ENCODE results near the gene ZNF516.
A peak's percentile ranks its signal among the peaks of the same experiment; 100 is the strongest.

The ZNF516 gene

GRCh38 chr18:76498064-76498463 is 3.0 kb upstream of the ZNF516 start:
- H3K4me3 ChIP-seq (ENCODE audit: insufficient read depth, low read depth, low read length, poor library complexity, severe bottlenecking) = no peak overlapping the region
- H3K27ac ChIP-seq (ENCODE audit: insufficient read depth, low read length, poor library complexity, severe bottlenecking) = no peak overlapping the region
- no peak for DNase-seq
- no peaks in the 10 kb centered on the region for H3K9me3 ChIP-seq (ENCODE audit: control insufficient read depth, low read length)
- H3K36me3 ChIP-seq (ENCODE audit: control insufficient read depth, insufficient read depth, low read length) = no peaks in the 10 kb centered on the region
- peaks cover 6% of the 10 kb centered on the region for H3K27me3 ChIP-seq (replicated peaks; ENCODE audit: control insufficient read depth, insufficient read depth, low read length, poor library complexity, severe bottlenecking)
- H3K4me1 ChIP-seq (ENCODE audit: control insufficient read depth, insufficient read depth, low read length, poor library complexity, severe bottlenecking) = peaks cover 14% of the 10 kb centered on the region

DNA sequence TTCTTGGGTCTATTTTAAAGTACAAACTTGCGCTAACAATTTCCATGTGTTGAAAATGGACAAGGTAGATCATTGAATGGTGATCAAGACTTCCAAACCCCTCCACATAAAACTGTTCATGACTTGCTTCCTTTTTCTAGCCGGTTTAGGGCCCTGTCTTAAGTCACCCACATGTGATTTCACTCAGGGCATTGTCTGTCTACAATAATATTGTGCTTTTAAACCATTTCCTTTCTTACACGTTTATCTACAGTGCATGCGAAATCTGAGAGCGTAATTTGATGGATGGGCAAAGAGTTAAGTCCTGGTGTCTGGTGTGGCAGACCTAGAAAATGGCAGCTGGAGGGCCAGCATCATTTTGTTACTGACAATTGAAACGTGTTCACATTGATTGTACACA is 2.0 kb upstream of the ZNF516 start:
- no peak overlapping the region for H3K4me3 ChIP-seq (ENCODE audit: insufficient read depth, low read depth, low read length, poor library complexity, severe bottlenecking)
- DNase-seq = no peak
- H3K4me1 ChIP-seq (ENCODE audit: control insufficient read depth, insufficient read depth, low read length, poor library complexity, severe bottlenecking) = peaks cover 14% of the 10 kb centered on the region
- no peaks in the 10 kb centered on the region for H3K36me3 ChIP-seq (ENCODE audit: control insufficient read depth, insufficient read depth, low read length)
- H3K27me3 ChIP-seq (replicated peaks; ENCODE audit: control insufficient read depth, insufficient read depth, low read length, poor library complexity, severe bottlenecking) = peaks cover 6% of the 10 kb centered on the region
- no peaks in the 10 kb centered on the region for H3K9me3 ChIP-seq (ENCODE audit: control insufficient read depth, low read length)
- no peak overlapping the region for H3K27ac ChIP-seq (ENCODE audit: insufficient read depth, low read length, poor library complexity, severe bottlenecking)

DNA sequence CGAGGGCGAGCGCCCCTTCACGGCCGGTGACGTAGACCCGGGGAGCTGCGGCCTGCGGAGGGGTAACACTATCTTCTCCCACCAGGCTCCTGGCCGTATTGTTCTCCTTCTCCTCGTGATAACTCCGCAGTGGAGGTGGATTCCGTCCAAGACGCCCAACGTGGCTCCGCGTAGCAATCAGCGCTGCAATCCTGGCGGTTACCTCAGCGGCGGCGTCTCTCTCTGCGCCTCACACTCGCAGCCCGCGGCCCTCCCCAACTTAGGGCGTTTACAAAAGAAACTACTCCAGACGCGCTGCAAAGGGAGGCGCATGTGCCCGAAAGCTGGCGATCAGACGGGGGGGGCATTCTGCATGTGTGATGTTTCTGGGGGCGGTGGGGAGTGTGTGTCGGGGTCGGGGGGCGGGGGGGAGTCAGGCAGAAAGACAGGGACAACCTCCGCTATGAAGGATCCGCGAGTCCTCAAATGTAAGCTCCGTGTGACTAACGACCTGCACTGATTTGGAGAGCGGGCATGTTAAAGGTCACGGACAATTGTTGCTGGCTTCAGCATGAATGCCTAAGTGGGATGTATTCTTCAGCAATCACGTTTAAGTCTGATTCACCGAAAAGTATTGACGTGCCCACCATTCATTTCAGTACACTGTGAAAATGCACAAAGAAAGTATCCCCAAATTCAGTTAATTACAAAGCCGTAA is 1.3 kb upstream of the ZNF516 start:
- Histone ChIP-seq H3K9me3 (ENCODE audit: control insufficient read depth, low read length) (no peaks in the 10 kb centered on the region), H3K4me3 (ENCODE audit: insufficient read depth, low read depth, low read length, poor library complexity, severe bottlenecking) (no peak overlapping the region), H3K4me1 (ENCODE audit: control insufficient read depth, insufficient read depth, low read length, poor library complexity, severe bottlenecking) (peaks cover 14% of the 10 kb centered on the region), H3K27ac (ENCODE audit: insufficient read depth, low read length, poor library complexity, severe bottlenecking) (no peak overlapping the region), H3K27me3 (replicated peaks; ENCODE audit: control insufficient read depth, insufficient read depth, low read length, poor library complexity, severe bottlenecking) (peaks cover 6% of the 10 kb centered on the region), H3K36me3 (ENCODE audit: control insufficient read depth, insufficient read depth, low read length) (no peaks in the 10 kb centered on the region)
- no peak for DNase-seq

DNA sequence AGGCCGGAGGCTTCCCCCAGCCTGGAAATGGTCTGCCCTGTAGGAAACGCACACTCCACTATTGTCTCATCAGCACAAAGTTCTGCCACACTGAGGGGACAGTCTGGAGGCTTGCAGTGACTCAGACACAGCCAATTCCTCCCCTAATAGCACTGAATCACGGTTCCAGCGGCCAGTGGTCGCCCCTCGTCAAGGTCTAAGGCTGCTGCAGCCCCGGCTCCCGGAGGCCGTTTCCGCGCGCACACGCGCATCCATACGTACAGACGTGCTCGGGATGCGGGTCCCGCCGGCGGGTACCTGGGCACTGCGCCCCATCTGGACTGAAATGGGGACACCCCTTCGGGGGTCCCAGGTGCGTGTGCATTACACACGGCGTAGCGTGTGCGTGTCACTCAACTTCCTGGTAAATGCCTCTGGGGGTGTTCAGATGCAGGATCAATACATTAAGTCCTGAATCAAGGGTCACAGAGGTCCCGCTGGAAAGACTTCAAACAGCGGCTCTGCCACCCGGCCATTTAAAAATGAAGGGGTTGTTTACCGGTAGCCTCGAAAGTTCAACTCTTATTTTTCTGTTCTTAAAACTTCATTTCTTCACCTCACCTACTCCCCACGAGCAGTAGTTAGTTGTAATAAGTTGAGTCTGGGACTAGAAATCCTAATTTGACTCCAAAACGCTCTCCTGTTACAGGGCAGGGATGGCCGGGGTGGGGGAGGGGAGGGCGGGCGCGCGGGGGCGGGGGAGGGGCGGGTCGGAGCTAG is 572 bp upstream of the ZNF516 start:
- Histone ChIP-seq H3K36me3 (ENCODE audit: control insufficient read depth, insufficient read depth, low read length) (no peaks in the 10 kb centered on the region), H3K27ac (ENCODE audit: insufficient read depth, low read length, poor library complexity, severe bottlenecking) (peak overlapping the region; percentile 7), H3K9me3 (ENCODE audit: control insufficient read depth, low read length) (no peaks in the 10 kb centered on the region), H3K4me1 (ENCODE audit: control insufficient read depth, insufficient read depth, low read length, poor library complexity, severe bottlenecking) (peaks cover 18% of the 10 kb centered on the region), H3K4me3 (ENCODE audit: insufficient read depth, low read depth, low read length, poor library complexity, severe bottlenecking) (peak overlapping the region; percentile 29), H3K27me3 (replicated peaks; ENCODE audit: control insufficient read depth, insufficient read depth, low read length, poor library complexity, severe bottlenecking) (peaks cover 9% of the 10 kb centered on the region)
- DNase-seq = no peak

GRCh38 chr18:76494231-76495005 is 624 bp downstream of the ZNF516 start:
- peak overlapping the region; percentile 25 for H3K27ac ChIP-seq (ENCODE audit: insufficient read depth, low read length, poor library complexity, severe bottlenecking)
- H3K4me1 ChIP-seq (ENCODE audit: control insufficient read depth, insufficient read depth, low read length, poor library complexity, severe bottlenecking) = peaks cover 20% of the 10 kb centered on the region
- no peak for DNase-seq

DNA sequence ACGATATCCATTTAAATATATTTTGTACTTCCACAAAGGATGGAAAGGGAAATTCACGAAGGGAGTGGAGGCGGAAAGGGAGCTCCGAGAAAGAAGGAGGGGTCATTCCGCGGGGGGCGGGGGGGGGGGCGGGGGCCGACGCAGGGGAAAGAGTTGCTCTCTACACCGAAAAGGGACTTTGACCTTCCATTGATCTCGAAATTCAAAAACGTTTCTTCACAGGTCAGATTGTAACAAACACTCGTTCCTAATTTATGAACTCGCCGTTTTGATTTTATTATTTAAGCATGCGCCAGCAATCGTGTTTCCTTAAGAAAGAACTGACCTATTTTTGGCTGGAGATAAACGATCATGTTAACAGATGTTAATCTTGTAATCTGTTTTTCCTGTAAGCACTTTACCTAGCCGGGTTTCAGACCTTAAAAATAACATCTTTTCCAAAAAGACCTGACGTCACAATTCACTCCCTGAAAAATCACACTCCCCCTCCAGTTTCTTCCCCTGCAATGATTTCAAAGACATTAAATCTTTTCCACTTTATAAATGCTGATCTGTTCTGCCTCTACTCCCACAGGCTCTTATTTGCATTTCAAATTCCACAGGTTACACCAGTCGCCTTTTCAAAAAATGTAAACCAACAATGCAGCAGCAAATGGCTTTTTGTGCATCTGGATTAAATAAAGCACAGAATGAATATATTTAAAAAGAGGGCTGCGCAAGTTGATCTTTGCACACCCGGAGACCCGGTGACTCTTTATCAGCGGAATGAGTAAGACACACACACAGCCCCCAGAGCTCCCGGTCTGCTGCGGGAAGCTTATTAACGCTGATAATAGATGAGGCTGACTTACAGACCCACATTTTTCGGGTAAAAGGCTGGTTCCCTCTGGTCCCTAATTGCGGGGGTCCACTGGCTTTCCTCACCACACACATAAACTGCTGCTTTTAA is 1.6 kb downstream of the ZNF516 start:
- DNase-seq = no peak
- H3K27ac ChIP-seq (ENCODE audit: insufficient read depth, low read length, poor library complexity, severe bottlenecking) = peak overlapping the region; percentile 37

More at GRCh38 chr18:76494231-76495005, 624 bp downstream of the ZNF516 start:
- H3K27me3 ChIP-seq (replicated peaks; ENCODE audit: control insufficient read depth, insufficient read depth, low read length, poor library complexity, severe bottlenecking) = peaks cover 15% of the 10 kb centered on the region
- H3K9me3 ChIP-seq (ENCODE audit: control insufficient read depth, low read length) = no peaks in the 10 kb centered on the region
- H3K4me3 ChIP-seq (ENCODE audit: insufficient read depth, low read depth, low read length, poor library complexity, severe bottlenecking) = peak overlapping the region; percentile 78
- H3K36me3 ChIP-seq (ENCODE audit: control insufficient read depth, insufficient read depth, low read length) = no peaks in the 10 kb centered on the region

GRCh38 chr18:76492669-76493212 is 2.3 kb downstream of the ZNF516 start:
- DNase-seq = peak; percentile 73 to 79 (median 77)
- Histone ChIP-seq H3K9me3 (ENCODE audit: control insufficient read depth, low read length) (no peaks in the 10 kb centered on the region), H3K27me3 (replicated peaks; ENCODE audit: control insufficient read depth, insufficient read depth, low read length, poor library complexity, severe bottlenecking) (peaks cover 15% of the 10 kb centered on the region), H3K4me1 (ENCODE audit: control insufficient read depth, insufficient read depth, low read length, poor library complexity, severe bottlenecking) (peaks cover 20% of the 10 kb centered on the region), H3K36me3 (ENCODE audit: control insufficient read depth, insufficient read depth, low read length) (no peaks in the 10 kb centered on the region), H3K27ac (ENCODE audit: insufficient read depth, low read length, poor library complexity, severe bottlenecking) (peak overlapping the region; percentile 37), H3K4me3 (ENCODE audit: insufficient read depth, low read depth, low read length, poor library complexity, severe bottlenecking) (peak overlapping the region; percentile 78)

More for the DNA sequence above, 1.6 kb downstream of the ZNF516 start:
- H3K36me3 ChIP-seq (ENCODE audit: control insufficient read depth, insufficient read depth, low read length) = no peaks in the 10 kb centered on the region
- peaks cover 20% of the 10 kb centered on the region for H3K4me1 ChIP-seq (ENCODE audit: control insufficient read depth, insufficient read depth, low read length, poor library complexity, severe bottlenecking)
- H3K4me3 ChIP-seq (ENCODE audit: insufficient read depth, low read depth, low read length, poor library complexity, severe bottlenecking) = peak overlapping the region; percentile 78
- peaks cover 15% of the 10 kb centered on the region for H3K27me3 ChIP-seq (replicated peaks; ENCODE audit: control insufficient read depth, insufficient read depth, low read length, poor library complexity, severe bottlenecking)
- H3K9me3 ChIP-seq (ENCODE audit: control insufficient read depth, low read length) = no peaks in the 10 kb centered on the region

DNA sequence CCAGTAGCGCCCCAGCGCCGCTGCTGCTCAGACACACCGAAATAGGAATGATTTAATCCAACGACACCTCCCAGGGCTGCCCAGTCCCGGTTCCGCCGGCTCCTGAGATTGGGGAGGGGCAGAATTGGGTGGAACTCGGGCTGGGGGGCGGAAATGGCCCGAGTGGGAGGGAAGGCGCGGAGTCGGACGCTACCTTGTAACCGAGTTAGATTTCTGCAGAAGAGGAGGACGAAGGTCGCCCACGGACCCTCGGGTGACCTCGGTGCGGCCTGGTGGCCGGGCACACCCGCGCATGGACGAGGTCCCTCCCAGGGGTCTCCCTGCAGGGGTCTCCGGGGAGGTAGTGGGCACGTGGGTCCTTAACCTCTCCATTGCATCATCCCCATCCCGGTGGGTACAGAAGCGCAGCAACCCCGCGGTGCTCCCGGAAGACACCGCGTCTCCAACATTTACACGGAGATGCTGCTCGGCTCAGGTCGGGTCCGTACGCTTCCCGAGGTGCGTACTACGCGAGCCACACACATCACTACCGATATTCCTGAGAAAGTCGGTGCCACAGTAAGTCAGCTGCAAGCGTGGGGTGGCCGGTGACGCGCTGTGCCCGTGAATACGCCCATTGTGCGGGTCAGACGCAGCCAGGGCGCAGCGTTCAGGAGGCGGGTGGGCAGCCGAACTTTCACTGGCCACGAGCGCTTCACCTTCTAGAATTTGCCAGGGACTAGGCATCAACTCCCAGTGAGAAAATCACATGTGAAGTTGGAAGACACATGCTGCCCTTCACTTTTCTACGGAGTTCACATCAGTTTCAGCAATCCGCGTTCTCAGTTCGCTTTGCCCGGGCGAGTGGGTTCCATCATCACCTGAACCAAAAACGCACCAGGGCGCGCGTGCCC is 3.0 kb downstream of the ZNF516 start:
- Histone ChIP-seq H3K36me3 (ENCODE audit: control insufficient read depth, insufficient read depth, low read length) (no peaks in the 10 kb centered on the region), H3K27me3 (replicated peaks; ENCODE audit: control insufficient read depth, insufficient read depth, low read length, poor library complexity, severe bottlenecking) (peaks cover 15% of the 10 kb centered on the region), H3K9me3 (ENCODE audit: control insufficient read depth, low read length) (no peaks in the 10 kb centered on the region), H3K4me1 (ENCODE audit: control insufficient read depth, insufficient read depth, low read length, poor library complexity, severe bottlenecking) (peaks cover 20% of the 10 kb centered on the region), H3K27ac (ENCODE audit: insufficient read depth, low read length, poor library complexity, severe bottlenecking) (peak overlapping the region; percentile 39), H3K4me3 (ENCODE audit: insufficient read depth, low read depth, low read length, poor library complexity, severe bottlenecking) (peak overlapping the region; percentile 78)
- no peak for DNase-seq
